ENCODE measurements around the gene NOXRED1. TPM values are rescaled to one million over a fixed set of nuclear protein-coding genes. Genes with fewer than 3 reads are reported as not detected.

NOXRED1 gene
- total RNA-seq = 0.47 and 0.48 TPM in 2 replicates
- long read RNA-seq = 0 reads

DNA sequence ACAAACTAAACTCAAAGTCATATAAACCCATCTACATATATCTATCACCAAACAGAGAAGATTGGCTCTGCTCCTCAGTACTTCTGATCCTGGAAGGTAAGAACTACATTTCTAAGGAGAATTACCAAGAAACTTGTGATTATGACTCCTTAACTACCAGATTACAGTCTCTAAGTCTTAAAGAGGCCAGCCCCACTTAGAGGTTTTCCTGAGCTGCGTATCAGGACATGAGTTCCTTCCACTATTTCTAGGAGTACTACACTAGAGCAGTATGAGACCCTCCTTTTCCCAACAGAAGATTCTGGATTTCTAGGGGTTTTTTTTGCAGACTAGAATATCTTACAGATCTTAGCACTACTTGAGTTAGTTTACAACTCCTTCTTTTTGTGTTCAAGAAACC lies at the start of gene NOXRED1:
Gene NOXRED1 (minus strand): TSS at position 101 of the 400 bp plus-strand sequence. CDS start 634 bp downstream, outside the sequence.
- Mint-ChIP-seq H3K4me3 (no peak within 1 kb of the TSS), H3K9me3 (peaks cover 10% of the 10 kb centered on the region), H3K27me3 (ENCODE audit: low read depth) (no peaks in the 10 kb centered on the region), H3K36me3 (ENCODE audit: low read depth) (peaks cover 34% of the 10 kb centered on the region), H3K27ac (ENCODE audit: unreplicated experiment) (no peak within 1 kb of the TSS), H3K4me1 (no peaks in the 10 kb centered on the region)
- DNase-seq (ENCODE audit: low read depth, low spot score) = no peak
- no peak for TF ChIP-seq CTCF (conservative IDR thresholded peaks at IDR 0.05)

GRCh38 chr14:77470224-77470870 lies 47.0 kb upstream of the NOXRED1 start:
- Mint-ChIP-seq H3K27ac (ENCODE audit: unreplicated experiment) (no peak overlapping the region), H3K9me3 (no peaks in the 10 kb centered on the region), H3K27me3 (ENCODE audit: low read depth) (no peaks in the 10 kb centered on the region), H3K4me3 (no peak overlapping the region), H3K36me3 (ENCODE audit: low read depth) (peaks cover 10% of the 10 kb centered on the region), H3K4me1 (peaks cover 5% of the 10 kb centered on the region)
- TF ChIP-seq CTCF (conservative IDR thresholded peaks at IDR 0.05) = no peak
- no peak for DNase-seq (ENCODE audit: low read depth, low spot score)

DNA sequence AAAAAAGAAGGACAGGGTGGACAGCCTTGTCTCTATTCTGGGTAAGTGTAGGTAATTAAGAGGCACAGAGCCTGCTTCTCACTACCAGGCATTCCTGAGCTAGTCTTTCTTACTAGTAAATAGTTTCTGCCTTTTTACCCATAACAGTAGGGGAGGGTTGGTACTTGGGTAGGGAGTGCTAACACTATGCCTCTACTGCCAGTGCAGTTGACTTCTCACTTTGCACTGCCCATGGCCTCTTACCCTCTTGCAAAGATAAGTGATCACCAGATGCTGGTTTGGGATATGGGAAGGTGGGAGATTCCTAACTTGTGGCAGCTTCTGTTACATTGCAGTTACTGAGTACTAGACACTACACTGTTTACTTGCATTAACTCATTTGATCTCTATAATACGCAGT lies 46.2 kb upstream of the NOXRED1 start:
- Mint-ChIP-seq H3K4me3 (no peak overlapping the region), H3K36me3 (ENCODE audit: low read depth) (peaks cover 10% of the 10 kb centered on the region), H3K27ac (ENCODE audit: unreplicated experiment) (no peak overlapping the region), H3K4me1 (peaks cover 5% of the 10 kb centered on the region), H3K9me3 (no peaks in the 10 kb centered on the region), H3K27me3 (ENCODE audit: low read depth) (no peaks in the 10 kb centered on the region)
- TF ChIP-seq CTCF (conservative IDR thresholded peaks at IDR 0.05) = no peak
- DNase-seq (ENCODE audit: low read depth, low spot score) = no peak

DNA sequence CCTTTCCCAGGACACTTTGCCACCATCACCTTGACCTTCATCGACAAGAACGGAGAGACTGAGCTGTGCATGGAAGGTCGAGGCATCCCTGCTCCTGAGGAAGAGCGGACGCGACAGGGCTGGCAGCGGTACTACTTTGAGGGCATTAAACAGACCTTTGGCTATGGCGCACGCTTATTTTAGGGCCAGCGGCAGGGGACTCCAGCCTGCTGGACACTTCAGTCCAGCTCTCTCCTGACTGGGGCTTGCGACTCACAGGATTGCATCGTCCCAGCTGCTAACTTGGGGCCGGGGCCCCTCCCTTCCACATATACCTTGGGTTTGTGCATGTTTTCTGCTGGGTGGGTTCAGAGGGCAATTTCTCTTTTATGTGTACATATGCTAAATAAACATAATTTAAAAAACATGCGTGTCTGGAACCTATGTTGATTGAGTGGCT lies 45.8 kb upstream of the NOXRED1 start:
- H3K9me3 Mint-ChIP-seq = no peaks in the 10 kb centered on the region
- H3K4me1 Mint-ChIP-seq = peaks cover 5% of the 10 kb centered on the region
- H3K27me3 Mint-ChIP-seq (ENCODE audit: low read depth) = no peaks in the 10 kb centered on the region
- no peak for DNase-seq (ENCODE audit: low read depth, low spot score)
- H3K4me3 Mint-ChIP-seq = no peak overlapping the region
- TF ChIP-seq CTCF (conservative IDR thresholded peaks at IDR 0.05) = no peak
- no peak overlapping the region for H3K27ac Mint-ChIP-seq (ENCODE audit: unreplicated experiment)
- peaks cover 13% of the 10 kb centered on the region for H3K36me3 Mint-ChIP-seq (ENCODE audit: low read depth)

DNA sequence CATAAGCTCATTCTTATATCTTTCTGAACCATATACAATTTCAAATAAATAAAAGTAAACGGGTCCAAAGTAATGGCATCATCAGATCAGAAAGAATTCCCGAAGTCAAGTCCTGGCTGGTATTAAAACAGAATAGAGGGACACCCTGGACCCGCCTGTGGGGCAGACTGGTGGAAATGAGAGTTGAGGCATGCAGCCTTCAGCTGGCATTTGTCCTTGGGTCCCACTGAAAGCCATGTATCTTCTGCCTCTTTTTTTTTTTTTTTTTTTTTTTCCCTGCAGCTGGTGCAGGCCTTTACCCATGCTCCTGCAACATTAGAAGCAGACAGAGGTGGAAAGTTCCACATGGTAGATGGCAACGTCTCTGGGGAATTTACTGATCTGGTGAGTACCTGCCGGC lies 44.5 kb upstream of the NOXRED1 start:
- H3K9me3 Mint-ChIP-seq = no peaks in the 10 kb centered on the region
- no peaks in the 10 kb centered on the region for H3K27me3 Mint-ChIP-seq (ENCODE audit: low read depth)
- H3K4me3 Mint-ChIP-seq = no peak overlapping the region
- no peak for TF ChIP-seq CTCF (conservative IDR thresholded peaks at IDR 0.05)
- no peak overlapping the region for H3K27ac Mint-ChIP-seq (ENCODE audit: unreplicated experiment)
- peaks cover 16% of the 10 kb centered on the region for H3K36me3 Mint-ChIP-seq (ENCODE audit: low read depth)
- no peak for DNase-seq (ENCODE audit: low read depth, low spot score)
- H3K4me1 Mint-ChIP-seq = peaks cover 5% of the 10 kb centered on the region

All from neural crest cell (in vitro differentiated cells).